G401.6 (cell line): Measurements from ENCODE around the gene ENPP5.
"Not testable (repeated sequence)": the region's sequence is repeated elsewhere in the genome, so short reads cannot be mapped to it uniquely, and the experiment has no call there.

Experiments
- FAIRE-seq: peaks from 2 replicates; lab custom pipeline; 2012; peaks lifted over from hg19 to GRCh38; lab: Jason Lieb, UNC

The ENPP5 gene

DNA sequence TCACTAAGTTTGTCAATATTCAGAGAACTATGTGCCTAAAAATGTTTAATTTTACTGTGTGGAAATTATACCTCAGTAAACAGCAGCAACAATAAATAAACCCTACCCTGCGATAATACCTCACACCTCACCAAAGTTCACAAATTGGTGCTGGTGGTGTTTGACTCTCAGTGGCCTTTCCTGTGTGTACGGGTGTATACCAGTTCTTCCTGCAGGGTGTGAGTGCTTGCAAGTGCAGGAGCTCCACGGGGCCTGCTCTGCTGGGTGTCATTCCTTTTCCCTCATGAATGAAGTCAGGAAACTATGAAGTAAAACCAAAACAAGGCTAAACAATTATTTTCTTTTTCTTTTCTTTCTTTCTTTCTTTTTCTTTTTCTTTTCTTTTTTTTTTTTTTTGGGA is 4.1 kb upstream of the ENPP5 start:
- no peak for FAIRE-seq

- FAIRE-seq: no peak
Measured at GRCh38 chr6:46172176-46172575, 1.4 kb upstream of the ENPP5 start.

DNA sequence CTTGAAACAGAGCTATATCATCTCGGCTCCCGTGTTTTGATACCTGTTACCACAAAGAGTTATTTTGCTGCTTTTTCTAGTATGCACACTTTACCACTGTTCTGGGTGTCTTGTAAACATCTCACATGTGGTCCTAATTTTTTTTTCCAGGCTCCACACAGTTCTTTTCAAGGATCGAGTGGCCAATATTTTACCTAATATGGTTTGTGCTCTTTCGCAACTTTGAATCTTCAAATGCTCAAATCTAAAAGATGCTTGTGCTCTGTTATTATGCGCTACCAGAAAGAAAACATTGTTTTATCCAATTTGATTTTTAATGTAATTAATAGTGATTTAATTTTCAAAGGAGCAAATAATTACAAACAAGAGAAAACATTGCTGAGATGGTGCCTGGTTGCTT is 10.7 kb downstream of the ENPP5 start:
- FAIRE-seq: no peak

DNA sequence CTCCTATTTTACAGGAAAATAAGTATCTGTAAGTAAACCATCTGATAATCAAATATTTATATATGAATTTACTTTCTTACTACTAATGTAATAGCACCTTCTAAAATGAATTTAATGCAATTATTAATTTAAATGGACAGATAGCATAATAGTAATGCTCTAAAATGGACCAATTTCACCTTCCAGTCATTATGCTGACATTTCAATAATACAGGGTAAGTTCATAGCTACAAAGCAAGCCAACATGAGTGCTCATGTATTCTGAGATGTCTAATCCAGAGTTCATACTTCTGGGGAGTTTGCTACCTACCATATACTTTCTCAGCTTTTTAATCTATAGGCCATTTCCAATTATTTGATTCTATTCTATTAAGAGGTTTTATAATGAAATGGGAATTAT is 11.6 kb downstream of the ENPP5 start:
- FAIRE-seq: no peak

DNA sequence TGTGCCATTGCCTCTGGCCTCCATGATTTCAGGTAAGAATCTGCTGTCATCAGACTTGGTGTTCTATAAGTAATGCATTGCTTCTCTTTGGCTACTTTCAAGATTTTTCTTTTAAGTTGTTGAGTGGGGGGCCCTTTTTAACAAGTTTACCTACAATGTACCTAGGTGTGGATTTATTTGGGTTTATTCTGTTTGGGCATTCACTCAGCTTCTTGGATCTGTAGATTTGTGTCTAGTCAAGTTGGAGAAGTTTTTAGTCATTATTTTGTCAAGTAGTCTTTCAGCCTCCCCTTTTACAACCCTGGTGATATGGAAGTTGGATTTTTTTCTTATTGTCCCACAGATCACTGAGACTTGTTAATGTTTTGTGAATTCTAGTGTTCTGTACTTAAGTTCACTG is 14.1 kb downstream of the ENPP5 start:
- FAIRE-seq: no peak

GRCh38 chr6:46149066-46149465 is 21.7 kb downstream of the ENPP5 start:
- not testable (repeated sequence) for FAIRE-seq

GRCh38 chr6:46144270-46144669 is 26.5 kb downstream of the ENPP5 start:
- FAIRE-seq: no peak

GRCh38 chr6:46138281-46138680 is 32.5 kb downstream of the ENPP5 start:
- FAIRE-seq: no peak

DNA sequence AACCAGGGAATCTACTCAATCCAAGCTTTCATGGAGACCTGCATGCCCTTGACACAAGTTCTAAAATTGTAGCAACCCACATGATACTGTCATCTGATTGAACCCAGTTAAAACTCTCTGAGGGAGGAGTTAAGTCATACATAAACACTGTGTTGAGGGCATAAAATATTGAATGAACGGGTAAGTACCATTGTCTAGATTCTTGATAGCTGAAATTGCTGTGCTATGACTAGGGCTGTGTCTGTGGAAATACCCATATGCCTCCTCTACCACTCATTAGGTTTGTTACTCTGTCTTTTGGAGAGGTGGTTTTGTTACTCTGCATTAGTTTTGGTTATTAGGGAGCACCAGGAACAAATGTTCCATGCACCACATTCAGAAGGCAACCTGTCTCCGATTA is 33.4 kb downstream of the ENPP5 start:
- FAIRE-seq: no peak

DNA sequence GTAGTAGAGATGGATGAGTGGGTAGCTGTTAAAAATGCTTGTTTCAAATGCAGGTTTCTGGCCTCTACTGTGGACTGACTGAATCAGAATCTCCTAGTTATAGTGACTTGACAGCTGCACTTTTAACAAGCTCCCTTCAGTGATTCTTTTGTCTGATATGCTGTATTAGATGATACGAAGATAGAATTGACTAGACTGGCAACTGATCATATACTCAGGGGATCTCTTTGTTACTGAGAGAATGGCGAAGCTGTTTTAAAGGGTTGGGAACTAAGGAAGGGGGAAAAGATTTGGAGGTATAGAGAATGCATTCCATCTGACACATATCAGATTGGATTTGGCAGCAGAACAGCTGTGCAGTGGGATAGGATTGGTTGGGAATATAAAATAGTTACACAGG is 33.9 kb downstream of the ENPP5 start:
- FAIRE-seq: no peak

DNA sequence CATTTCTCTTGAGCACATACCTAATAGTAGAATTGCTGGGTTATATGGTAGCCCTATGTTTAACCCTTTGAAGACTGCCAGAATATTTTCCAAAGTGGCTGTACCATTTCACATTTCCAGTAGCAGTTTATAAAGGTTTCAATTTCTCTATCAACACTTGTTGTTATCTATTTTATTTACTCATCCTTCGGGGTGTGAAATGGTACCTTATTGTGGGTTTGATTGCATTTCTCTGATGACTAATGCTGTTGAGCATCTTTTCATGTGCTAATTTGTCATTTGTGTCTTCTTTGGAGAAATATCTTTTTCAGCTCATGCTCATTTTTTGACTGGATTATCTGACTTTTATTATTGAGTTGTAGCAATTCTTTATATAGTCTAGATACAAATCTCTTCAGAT is 35.6 kb downstream of the ENPP5 start:
- no peak for FAIRE-seq

DNA sequence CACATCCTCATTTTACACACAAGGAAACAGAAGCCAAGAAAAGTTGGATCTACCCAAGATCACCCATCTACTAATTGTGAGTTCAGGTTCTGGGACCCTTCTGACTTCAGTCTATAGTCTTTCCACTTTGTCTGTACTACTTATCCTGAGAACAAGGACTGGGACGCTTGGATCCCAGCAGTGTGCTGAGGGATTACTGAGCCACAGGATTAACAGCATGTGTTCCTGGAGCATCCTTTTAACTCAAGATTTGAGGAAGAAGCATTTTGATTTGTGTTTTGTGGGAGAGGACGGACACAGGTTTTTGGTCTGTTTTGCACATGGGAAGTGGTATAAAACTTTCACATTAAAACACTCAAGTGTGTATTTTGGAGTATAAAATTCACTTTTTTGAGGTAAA is 36.6 kb downstream of the ENPP5 start:
- FAIRE-seq: no peak

DNA sequence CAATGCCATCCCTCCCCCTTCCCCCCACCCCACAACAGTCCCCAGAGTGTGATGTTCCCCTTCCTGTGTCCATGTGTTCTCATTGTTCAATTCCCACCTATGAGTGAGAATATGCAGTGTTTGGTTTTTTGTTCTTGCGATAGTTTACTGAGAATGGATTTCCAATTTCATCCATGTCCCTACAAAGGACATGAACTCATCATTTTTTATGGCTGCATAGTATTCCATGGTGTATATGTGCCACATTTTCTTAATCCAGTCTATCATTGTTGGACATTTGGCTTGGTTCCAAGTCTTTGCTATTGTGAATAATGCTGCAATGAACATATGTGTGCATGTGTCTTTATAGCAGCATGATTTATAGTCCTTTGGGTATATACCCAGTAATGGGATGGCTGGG is 39.5 kb downstream of the ENPP5 start:
- not testable (repeated sequence) for FAIRE-seq

GRCh38 chr6:46130666-46131065 is 40.1 kb downstream of the ENPP5 start:
- FAIRE-seq: no peak

- FAIRE-seq: no peak
Measured at GRCh38 chr6:46129629-46130511, 40.9 kb downstream of the ENPP5 start, which contains the start of gene ENPP4. Gene ENPP4, plus strand, starts transcription at chr6:46129989. Its CDS starts 9,595 bp downstream, at chr6:46139584.

DNA sequence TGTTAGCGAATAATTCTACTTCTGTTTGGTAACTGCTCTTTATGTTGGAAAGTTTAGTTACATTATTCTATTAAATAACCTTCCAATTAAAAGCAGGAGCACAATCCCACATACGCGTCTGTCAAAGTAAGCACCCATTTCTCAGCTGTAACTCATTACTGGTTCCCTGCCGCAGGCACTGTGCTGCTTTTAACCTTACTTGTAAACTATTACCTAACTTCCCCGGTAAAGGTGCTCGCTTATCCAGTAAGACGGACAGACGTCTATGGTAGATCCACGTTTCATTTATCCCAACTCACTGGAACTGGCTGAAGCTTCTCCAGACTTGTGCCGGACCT is 41.5 kb downstream of the ENPP5 start:
- FAIRE-seq: no peak

- no peak for FAIRE-seq
Measured at GRCh38 chr6:46128476-46128875, 42.3 kb downstream of the ENPP5 start.

DNA sequence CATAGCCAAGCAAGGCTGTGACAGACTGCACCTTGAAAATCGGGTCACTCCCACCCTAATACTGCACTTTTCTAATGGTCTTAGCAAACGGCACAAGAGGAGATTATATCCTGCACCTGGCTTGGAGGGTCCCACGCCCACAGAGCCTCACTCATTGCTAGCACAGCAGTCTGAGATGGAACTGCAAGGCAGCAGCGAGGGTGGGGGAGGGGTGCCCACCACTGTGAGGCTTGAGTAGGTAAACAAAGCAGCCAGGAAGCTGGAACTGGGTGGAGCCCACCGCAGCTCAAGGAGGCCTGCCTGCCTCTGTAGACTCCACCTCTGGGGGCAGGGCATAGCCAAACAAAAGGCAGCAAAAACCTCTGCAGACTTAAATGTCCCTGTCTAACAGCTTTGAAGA is 51.1 kb downstream of the ENPP5 start:
- not testable (repeated sequence) for FAIRE-seq

- FAIRE-seq: no peak
Measured at GRCh38 chr6:46118836-46119235, 51.9 kb downstream of the ENPP5 start.

GRCh38 chr6:46118157-46118556 is 52.6 kb downstream of the ENPP5 start:
- FAIRE-seq: no peak

- no peak for FAIRE-seq
Measured at GRCh38 chr6:46116289-46116688, 54.5 kb downstream of the ENPP5 start.

DNA sequence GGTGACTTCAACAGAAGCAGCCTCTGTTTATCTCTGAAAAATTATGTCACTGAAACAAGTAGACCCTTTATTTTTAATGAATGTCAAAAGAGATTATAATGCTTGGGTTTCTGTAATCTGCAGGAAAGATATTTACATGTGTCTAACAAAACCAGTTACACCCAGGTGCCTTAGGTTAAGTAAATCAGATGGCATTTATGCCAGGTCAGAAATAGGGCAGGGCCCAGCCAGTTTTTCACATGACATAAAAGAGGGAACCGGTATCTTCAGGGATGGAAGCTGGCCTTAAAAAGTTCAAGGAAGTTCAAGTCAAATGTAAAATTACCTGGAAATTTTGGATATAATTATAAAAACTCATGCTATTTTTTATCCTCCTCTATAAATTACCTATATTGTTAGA is 55.1 kb downstream of the ENPP5 start:
- FAIRE-seq: no peak

- FAIRE-seq: no peak
Measured at GRCh38 chr6:46113370-46113769, 57.4 kb downstream of the ENPP5 start.
